ENCODE measurements around the gene ADAMTS3.

The ADAMTS3 gene

DNA sequence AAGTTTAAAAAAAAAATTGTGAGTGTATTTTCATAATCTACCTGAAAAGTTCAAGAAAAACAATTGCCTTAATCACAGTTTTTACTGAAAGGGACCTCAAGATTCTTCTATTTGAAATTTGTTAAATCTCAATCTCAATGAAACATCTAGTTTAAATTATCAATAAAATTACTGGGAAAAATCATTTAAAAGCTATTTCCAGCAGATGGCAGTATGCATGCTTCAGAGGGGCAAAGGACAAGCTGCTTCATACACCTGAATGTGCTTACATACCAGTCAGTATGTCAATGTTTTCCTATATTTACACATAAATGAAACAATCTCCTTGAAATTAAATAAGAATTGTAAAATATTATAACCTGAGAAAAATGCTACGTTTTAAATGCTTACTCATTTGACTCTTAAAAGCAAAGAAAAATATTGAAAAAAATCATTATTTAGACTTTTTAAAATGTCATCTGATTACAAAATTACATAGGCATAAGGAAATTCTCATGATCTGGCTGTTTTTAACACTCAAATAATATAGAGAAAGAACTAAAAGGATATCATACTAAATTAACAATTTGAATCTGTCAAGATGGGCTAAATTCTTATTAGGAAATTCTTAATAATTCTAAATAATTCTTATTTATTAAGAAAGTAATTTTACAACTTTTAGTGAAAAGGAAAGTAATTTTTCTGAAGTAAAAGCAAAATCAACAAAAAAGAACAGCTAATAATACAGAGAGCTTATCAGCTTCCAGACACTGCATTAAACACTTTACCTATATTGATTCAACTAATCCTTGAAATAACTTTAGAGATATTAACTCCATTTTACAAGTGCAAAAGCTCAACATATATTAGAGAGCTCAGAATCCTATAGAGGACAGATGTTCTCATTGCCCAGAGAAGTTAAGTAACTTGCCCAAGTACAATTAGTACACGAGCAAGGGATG lies 242.1 kb downstream of the ADAMTS3 start:
- DNase-seq, result peak; percentile 28

DNA sequence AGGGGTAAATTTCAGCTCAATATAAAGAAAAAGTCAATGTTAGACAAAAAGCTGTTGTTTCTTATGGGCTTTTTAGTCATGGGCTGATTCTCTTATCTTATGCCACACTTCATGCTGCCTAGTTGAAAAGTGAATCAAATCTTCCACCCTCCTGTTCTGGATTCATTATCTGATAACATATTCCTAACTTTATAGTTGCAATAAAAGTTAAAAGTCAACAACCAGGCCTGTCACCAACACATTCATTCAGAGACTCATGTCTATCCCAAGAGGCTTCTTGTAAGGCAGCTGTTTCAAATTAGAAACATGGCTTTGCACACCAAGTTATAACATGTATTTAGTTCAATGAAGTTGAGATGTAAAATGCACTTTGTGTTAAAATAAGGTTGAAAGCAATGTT lies 243.8 kb downstream of the ADAMTS3 start:
- no peak for DNase-seq

GRCh38 chr4:72323227-72323626 lies 245.8 kb downstream of the ADAMTS3 start:
- no peak for DNase-seq

DNA sequence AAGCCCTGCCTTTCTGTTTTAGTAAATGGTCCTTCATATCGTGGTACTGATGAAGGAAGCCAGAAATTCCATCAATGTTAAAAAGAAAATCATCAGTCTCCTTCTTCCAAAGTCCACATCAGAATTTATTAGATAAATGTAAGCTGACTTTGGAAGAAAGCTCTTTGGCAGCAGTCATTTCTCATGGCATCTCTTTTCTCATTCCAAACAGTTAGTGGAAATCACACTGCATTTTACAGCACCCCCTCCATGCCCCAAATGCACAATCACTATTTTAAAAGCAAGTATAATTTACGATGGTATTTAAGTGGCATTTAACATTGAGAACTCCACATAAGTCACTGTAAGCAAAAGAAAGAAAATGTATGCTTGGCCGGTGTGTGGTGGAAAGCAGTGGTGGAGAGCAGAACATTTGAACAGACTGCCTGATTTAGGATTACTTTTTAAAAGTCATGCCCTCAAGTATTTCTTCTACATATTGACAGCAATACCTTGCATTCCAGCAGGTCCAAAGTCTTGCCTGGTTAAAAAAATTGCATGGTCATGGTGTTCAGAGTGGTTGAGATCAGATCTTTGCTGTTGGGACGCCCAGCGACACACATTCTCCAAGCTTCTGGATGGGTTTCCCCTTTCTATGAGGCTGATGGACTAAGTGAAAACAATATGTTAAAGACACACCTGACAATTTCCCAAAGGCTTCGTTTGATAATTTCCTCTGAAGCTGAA lies 248.6 kb downstream of the ADAMTS3 start:
- DNase-seq, result no peak

- DNase-seq, result no peak
Measured at GRCh38 chr4:72319601-72320021, 249.4 kb downstream of the ADAMTS3 start.

- DNase-seq, result no peak
Measured at GRCh38 chr4:72318421-72319170, 250.4 kb downstream of the ADAMTS3 start.

DNA sequence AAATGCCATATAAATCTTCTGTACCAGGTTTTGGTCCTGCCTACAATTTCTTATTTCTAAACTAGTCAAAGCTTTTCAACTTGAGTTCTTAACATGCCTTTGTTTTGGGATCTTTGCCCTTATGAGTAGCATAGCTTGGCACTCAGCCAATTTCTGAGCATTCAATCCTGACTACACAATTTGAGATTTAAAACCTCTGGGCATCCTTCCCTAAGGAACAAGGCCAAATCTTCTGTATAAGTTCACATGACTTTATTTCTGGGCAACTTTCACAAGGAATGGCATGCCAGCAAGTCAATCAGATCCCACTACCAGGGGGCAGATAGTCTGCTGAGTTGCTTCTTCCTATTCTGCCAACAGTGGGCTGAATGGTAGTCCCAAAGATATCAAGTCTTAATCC lies 254.2 kb downstream of the ADAMTS3 start:
- DNase-seq, result peak; percentile 0

- DNase-seq, result no peak
Measured at GRCh38 chr4:72313121-72313520, 255.9 kb downstream of the ADAMTS3 start.

GRCh38 chr4:72312032-72312650 lies 256.9 kb downstream of the ADAMTS3 start:
- DNase-seq, result no peak

DNA sequence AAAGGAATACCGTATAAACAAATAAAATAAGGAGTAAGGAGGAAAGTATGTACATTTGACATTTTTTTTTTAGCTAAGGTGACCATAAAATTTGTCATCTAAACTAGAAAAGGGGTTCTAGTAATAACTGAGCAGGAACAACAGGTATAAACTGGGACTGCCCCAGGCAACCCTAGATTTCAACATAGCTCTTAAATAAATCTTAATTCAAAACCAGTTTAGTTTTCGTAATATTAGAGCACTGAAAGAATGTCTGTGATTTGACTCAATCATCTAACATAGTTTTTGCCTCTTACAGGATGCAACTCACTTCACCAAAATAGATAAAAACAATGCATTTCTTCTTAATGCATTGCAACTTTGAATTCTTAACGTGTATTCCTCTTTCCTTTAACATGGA lies 257.7 kb downstream of the ADAMTS3 start:
- DNase-seq, result no peak

DNA sequence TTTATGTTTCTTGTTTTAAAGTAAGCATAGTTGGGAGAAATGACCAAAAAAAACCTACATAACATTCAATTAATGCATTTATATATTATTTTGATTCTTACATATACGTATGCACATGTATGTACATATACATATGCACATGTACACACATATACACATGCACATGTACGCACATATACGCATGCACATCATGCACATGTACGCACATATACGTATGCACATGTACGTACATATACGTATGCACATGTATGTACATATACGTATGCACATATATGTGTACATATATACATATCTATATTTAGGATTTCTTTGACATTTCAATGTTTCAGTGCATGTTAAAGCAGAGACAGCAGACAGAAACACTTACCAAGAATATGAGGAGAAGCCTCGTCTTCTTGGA lies 263.4 kb downstream of the ADAMTS3 start:
- DNase-seq, result no peak

GRCh38 chr4:72305080-72305479 lies 263.9 kb downstream of the ADAMTS3 start:
- DNase-seq, result no peak

DNA sequence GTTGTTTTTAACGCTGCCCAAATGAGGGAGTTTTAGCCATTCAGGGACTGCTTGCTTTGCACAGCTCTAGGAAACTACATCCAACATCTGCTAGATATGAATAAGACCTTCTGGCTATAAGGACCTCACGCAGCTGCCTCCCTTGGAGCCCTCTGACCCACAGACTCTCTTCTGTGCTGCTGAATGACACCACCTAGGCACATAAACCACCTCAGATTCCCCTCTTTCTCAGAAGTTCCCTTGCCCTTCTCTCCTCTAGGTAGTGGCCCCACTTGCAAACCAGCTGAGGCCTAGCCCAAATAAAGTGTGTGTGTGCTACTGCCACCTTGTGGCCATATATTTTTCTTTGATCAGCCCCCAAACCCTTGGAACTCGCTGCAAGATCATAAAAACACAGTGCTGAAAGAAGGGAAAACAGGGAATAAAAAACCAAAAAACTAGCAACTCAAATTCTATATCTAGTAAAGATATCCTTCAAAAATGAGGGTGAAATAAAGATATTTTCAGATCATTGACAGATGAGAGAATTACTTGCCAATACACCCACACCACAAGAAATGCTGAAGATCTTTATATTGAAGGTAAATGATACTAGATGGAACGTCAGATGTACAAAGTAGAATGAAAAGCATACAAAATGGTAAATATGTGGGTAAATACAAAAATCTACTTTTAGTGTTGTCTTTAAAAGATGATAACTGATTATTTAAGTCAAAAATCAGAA lies 265.9 kb downstream of the ADAMTS3 start:
- DNase-seq, result peak; percentile 16

DNA sequence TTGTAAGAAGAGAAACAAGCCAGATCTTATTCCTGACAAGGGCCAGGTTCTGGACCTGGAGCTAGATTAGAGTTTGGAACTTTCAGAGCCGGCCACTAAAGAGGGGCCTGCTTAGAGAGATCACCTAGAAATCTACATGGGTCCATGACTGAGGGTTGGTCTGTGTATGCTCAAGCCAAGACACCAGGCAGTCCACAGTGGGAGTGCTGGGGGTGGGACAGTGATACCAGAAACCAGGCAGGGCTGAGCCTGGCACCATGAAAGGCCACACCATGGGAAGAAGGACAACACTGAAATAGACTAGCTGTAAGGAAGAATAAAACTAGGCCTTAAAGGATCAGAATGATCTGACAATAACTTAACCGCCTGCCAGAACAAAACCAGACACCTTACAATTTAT lies 267.3 kb downstream of the ADAMTS3 start:
- DNase-seq, result no peak

GRCh38 chr4:72300126-72300525 lies 268.9 kb downstream of the ADAMTS3 start:
- DNase-seq, result no peak

DNA sequence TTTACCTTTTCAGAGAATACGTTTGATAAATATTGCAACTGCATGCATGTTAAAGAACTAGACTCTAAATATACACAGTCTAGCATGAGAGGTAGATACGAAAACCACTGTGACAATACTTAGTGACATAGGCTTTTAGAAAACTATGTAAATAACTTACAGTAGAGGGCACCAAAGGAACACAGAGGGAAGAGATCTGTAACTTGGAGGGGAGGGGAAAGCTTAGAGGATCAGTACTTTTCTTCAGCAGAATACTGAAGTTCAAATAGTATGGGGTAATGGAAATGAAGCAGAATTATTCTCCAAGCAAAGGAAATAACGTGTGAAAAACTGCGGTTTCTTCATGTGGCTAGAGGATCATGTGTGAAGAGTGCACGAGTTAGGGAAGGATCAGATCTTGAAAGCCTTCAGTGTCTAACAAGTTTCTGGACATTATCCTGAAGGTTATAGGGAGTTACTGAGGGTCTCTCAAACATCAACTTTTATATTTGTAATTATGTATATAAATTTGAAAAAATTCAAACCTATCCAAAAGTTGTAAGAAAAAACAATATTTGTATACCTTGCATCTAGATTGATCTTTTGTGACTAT lies 273.0 kb downstream of the ADAMTS3 start:
- DNase-seq, result peak; percentile 23

- no peak for DNase-seq
Measured at GRCh38 chr4:72290737-72291136, 278.3 kb downstream of the ADAMTS3 start.

DNA sequence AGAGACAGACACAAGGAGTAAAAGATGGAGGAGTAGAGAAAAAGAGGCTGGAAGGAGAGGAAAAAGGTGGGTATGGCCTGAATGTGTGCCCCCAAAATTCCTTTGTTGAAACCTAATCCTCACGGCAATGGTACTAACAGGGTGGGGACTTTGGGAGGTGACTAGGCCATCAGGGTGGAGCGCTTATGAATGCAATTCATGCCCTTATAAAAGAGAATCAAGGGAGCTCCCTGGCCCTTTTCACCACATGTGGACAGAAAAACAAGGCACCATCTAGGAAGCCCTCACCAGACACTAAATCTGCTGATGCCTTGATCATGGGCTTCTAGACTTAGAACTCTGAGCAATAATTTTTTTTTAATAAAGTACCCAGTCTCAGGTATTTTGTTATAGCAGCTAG lies 282.1 kb downstream of the ADAMTS3 start:
- no peak for DNase-seq

DNA sequence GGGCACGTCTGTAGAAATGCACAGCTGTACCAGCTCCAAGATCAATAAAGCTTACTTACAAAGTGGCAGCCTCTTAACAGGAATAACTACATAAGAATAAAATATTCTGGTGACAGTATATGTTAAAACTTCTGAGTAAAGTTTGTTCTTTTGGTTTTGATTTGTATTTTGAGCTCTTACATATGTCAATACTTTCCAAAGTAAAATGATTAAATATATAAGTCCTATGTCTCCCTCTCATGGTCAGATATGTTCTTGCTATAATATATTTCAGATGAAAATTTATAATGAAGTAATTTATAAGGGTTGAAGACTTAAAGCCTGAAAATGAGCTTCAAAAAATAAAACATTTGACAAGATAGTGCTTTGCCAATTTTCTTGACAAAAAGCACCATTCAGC lies 282.8 kb downstream of the ADAMTS3 start:
- no peak for DNase-seq

DNA sequence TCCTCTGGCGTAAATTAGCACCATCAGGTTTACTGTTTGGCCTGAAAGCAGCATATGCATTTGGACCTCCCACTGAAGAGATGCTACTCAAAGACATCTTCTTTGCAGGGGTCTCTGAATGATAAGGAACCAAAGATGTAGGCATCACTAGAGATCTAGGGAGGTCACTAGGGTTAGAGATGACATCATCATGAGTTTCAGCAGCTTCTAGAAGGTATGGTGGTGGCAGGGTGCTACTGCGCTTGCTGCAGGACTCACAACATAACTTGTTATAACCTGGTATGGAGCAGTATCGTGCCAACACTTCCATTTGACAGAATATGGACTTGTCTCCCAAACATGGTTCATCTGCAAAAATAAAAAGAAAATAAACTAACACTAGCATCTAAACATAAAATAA lies 285.7 kb downstream of the ADAMTS3 start:
- DNase-seq, result no peak

DNA sequence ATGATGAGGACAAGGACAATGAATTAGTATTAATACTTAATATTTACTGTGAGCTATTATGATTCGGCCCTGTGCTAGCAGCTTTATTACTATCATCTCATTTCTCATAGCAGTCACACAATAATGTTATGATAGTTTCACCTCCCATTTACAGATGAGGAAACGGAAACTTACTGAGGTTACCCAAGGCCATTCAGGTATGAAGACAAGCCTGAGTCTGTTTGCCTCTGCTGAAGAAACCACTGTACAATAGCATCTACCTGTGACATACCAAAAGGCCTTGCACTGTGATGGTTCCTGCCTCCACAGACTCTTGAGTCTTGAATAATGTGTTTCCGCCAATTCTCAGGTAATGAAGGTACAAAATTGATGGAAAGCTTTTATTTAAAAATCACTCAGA lies 288.8 kb downstream of the ADAMTS3 start:
- DNase-seq, result no peak

GRCh38 chr4:72275381-72275780 lies 293.6 kb downstream of the ADAMTS3 start:
- DNase-seq, result no peak
